ENCODE results near the gene SPEN. TPM values are rescaled to one million over a fixed set of nuclear protein-coding genes. Genes with fewer than 3 reads are reported as not detected.
"Not testable (repeated sequence)": the region's sequence is repeated elsewhere in the genome, so short reads cannot be mapped to it uniquely, and the experiment has no call there.

SPEN gene
- polyA plus RNA-seq (2013, experiment 1 of 2), result 18.7 TPM
- polyA plus RNA-seq (2013, experiment 2 of 2), result 29.0 TPM

GRCh38 chr1:15847100-15847892 lies at the start of gene SPEN:
SPEN (plus strand) TSS chr1:15847707; CDS start chr1:15848068, 361 bp downstream.
- Histone ChIP-seq H3K36me3 (ENCODE audit: insufficient read depth, low read length) (no peaks in the 10 kb centered on the region), H3K9ac (ENCODE audit: low read depth, low read length) (peak within 1 kb of the TSS; percentile 86), H3K4me3 (ENCODE audit: low read length) (peak within 1 kb of the TSS; percentile 83), H3K27ac (ENCODE audit: low read depth, low read length) (peak within 1 kb of the TSS; percentile 92), H3K4me1 (ENCODE audit: insufficient read depth, low read length) (peaks cover 20% of the 10 kb centered on the region), H3K27me3 (ENCODE audit: insufficient read depth, low read length) (no peaks in the 10 kb centered on the region), H3K9me3 (ENCODE audit: insufficient read depth, low read depth, low read length) (no peaks in the 10 kb centered on the region)
- 2% methylated on average over 85 of the region's 86 CpGs for WGBS

DNA sequence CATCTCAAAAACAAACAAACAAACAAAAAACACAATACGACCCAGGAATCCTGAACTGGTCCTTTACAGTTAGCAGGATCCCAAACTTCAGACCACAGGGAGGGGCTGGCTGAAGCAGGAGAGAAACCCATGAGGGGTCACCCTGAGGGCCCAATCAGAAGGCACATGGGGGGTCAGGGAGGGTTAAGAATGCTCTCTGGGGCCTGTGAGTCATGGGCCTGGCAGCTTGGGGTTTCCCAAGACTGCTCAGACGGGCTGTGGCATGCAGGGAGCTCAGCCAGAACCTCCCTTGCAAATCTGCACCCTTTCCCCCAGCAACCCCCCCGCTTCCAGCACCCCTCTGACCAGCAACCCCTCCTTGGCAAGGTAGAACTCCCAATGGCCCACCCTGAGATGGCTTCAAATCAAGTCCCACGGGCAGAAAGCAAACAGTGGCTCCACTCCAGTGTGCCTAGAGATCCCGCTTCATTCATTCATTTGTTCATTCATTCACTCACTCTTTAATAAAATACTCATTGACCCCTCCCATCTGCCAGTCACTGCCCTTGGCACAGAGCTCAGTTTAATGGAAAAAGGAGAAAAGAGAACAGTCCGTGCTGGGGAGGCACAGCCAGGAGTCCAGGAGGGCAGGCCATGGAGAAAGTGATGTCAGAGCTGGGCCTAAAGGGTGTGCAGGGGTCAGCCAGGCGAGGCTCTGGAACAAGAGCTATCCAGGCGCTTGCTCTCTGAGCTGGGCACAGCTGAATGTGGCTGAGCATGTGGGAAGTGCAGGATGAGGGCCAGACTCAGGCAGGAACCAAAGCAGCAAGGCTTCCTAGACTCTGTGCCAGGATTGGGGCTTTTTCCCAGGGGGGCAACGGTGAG lies 48.3 kb upstream of the SPEN start:
- Histone ChIP-seq H3K27ac (ENCODE audit: low read depth, low read length) (peak overlapping the region; percentile 3; the same call in 1 of the 2 replicates), H3K9ac (ENCODE audit: low read depth, low read length) (no peak overlapping the region), H3K4me3 (ENCODE audit: low read length) (no peak overlapping the region), H3K9me3 (ENCODE audit: insufficient read depth, low read depth, low read length) (no peaks in the 10 kb centered on the region), H3K27me3 (ENCODE audit: insufficient read depth, low read length) (no peaks in the 10 kb centered on the region), H3K4me1 (ENCODE audit: insufficient read depth, low read length) (peaks cover 14% of the 10 kb centered on the region; the same call in 1 of the 2 replicates), H3K36me3 (ENCODE audit: insufficient read depth, low read length) (no peaks in the 10 kb centered on the region)
- WGBS, result 76% methylated on average over 9 of the region's 9 CpGs

DNA sequence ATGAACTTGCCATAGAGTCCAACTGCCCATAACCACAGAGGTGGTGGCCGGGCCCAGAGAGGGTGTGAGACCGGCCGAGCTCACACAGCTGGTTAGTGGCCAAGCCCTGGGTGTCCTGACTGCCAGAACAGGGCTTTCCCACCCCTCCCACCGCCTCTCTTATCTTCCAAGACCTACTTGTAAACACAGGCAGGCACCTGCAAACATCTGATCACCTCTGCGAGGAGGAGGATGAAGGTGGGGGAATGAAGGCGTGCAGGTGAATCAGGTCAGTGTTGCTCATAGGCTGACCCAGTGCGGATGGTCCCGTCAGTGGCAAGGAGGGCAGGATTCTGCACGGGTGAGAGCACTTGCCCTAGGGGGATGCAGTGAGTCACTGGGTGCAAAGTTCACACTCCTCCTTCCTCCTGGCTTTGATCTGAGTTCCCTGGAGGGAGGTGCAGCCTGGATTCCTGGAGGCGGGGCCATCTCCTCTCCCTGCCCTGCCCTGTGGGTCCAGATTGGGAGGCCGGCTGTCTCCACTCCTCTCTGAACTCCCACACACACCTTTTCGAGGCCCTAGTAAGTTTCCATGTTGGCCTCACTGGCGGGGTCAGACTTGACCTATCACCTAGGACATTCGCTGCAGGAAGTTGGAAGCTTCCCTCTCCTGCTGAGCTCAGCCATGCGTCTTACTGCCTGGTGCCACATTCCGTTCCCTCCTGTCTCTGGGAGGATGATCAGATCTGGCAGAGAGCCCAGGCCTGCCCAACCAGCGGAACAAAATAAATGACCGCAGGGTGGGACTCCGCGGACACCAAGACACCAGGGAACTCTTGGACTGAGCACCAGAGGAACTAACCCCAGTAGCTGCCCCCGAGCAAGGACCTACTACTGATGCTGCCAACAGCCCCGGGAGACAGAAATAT lies 47.3 kb upstream of the SPEN start:
- WGBS, result 51% methylated on average over 22 of the region's 22 CpGs
- Histone ChIP-seq H3K9ac (ENCODE audit: low read depth, low read length) (no peak overlapping the region), H3K9me3 (ENCODE audit: insufficient read depth, low read depth, low read length) (no peaks in the 10 kb centered on the region), H3K4me1 (ENCODE audit: insufficient read depth, low read length) (peaks cover 14% of the 10 kb centered on the region; the same call in 1 of the 2 replicates), H3K27me3 (ENCODE audit: insufficient read depth, low read length) (no peaks in the 10 kb centered on the region), H3K27ac (ENCODE audit: low read depth, low read length) (peak overlapping the region; percentile 3; the same call in 1 of the 2 replicates), H3K36me3 (ENCODE audit: insufficient read depth, low read length) (no peaks in the 10 kb centered on the region), H3K4me3 (ENCODE audit: low read length) (no peak overlapping the region)

DNA sequence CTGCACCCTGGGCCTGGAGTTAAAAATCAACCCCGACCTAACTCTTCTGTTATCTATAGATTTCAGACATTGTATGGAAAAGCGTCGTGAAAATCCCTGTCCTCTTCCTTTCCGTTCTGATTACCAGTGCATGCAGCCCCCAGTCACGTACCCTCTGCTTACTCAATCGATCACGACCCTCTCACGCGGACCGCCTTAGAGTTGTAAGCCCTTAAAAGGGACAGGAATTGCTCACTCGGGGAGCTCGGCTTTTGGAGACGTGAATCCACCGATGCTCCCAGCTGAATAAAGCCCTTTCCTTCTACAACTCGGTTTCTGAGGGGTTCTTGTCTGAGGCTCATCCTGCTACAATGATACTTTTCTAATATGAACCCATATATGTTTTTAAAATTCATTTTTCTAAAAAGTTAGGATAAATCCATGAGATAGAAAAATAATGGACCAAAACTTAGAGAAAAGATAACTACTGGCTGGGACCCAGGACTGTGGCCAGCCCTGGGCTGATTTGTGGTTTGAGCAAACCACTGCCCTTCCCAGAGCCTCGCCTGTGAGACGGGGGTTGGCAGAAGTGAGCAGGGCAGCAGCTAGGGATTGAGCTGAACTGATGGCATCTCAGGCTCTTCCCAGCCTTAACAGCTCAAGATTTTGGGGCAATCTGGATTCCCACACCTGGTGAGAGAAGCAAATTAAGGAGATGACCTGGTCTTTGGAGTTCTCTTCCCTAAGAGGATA lies 45.1 kb upstream of the SPEN start:
- H3K4me1 ChIP-seq (ENCODE audit: insufficient read depth, low read length), result peaks cover 14% of the 10 kb centered on the region; the same call in 1 of the 2 replicates
- no peaks in the 10 kb centered on the region for H3K36me3 ChIP-seq (ENCODE audit: insufficient read depth, low read length)
- H3K4me3 ChIP-seq (ENCODE audit: low read length), result no peak overlapping the region
- H3K27me3 ChIP-seq (ENCODE audit: insufficient read depth, low read length), result no peaks in the 10 kb centered on the region
- 87% methylated on average over 17 of the region's 17 CpGs for WGBS
- no peak overlapping the region for H3K9ac ChIP-seq (ENCODE audit: low read depth, low read length)
- H3K9me3 ChIP-seq (ENCODE audit: insufficient read depth, low read depth, low read length), result no peaks in the 10 kb centered on the region
- H3K27ac ChIP-seq (ENCODE audit: low read depth, low read length), result no peak overlapping the region; the same call in 1 of the 2 replicates

DNA sequence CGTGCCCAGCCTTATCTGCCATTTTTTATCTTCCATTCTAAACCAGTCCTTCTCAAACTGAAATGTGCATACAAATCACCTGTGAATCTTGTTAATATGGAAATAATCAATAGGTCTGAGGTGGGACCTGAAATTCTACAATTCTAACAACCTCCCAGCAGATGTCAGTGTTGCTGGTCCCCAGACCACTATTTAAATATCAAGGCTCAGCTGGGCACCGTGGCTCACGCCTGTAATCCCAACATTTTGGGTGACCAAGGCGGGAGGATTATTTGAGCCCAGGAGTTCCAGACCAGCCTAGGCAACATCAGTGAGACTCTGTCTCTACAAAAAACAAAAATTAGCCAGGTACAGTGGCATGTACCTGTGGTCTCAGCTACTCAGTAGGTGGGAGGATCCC lies 44.1 kb upstream of the SPEN start:
- Histone ChIP-seq H3K27me3 (ENCODE audit: insufficient read depth, low read length) (no peaks in the 10 kb centered on the region), H3K27ac (ENCODE audit: low read depth, low read length) (no peak overlapping the region), H3K4me3 (ENCODE audit: low read length) (no peak overlapping the region), H3K36me3 (ENCODE audit: insufficient read depth, low read length) (no peaks in the 10 kb centered on the region), H3K4me1 (ENCODE audit: insufficient read depth, low read length) (peaks cover 14% of the 10 kb centered on the region; the same call in 1 of the 2 replicates), H3K9me3 (ENCODE audit: insufficient read depth, low read depth, low read length) (no peaks in the 10 kb centered on the region), H3K9ac (ENCODE audit: low read depth, low read length) (no peak overlapping the region)
- WGBS, result 38% methylated on average over 4 of the region's 4 CpGs

- Histone ChIP-seq H3K4me1 (ENCODE audit: insufficient read depth, low read length) (peaks cover 14% of the 10 kb centered on the region; the same call in 1 of the 2 replicates), H3K27me3 (ENCODE audit: insufficient read depth, low read length) (no peaks in the 10 kb centered on the region), H3K27ac (ENCODE audit: low read depth, low read length) (no peak overlapping the region), H3K9ac (ENCODE audit: low read depth, low read length) (no peak overlapping the region), H3K36me3 (ENCODE audit: insufficient read depth, low read length) (no peaks in the 10 kb centered on the region), H3K4me3 (ENCODE audit: low read length) (no peak overlapping the region), H3K9me3 (ENCODE audit: insufficient read depth, low read depth, low read length) (no peaks in the 10 kb centered on the region)
- 87% methylated on average over 8 of the region's 8 CpGs for WGBS
Measured at GRCh38 chr1:15804060-15804459, 43.4 kb upstream of the SPEN start.

GRCh38 chr1:15807121-15807520 lies 40.4 kb upstream of the SPEN start:
- Histone ChIP-seq H3K4me3 (ENCODE audit: low read length) (no peak overlapping the region), H3K4me1 (ENCODE audit: insufficient read depth, low read length) (no peaks in the 10 kb centered on the region), H3K27me3 (ENCODE audit: insufficient read depth, low read length) (no peaks in the 10 kb centered on the region), H3K9ac (ENCODE audit: low read depth, low read length) (no peak overlapping the region), H3K9me3 (ENCODE audit: insufficient read depth, low read depth, low read length) (no peaks in the 10 kb centered on the region), H3K27ac (ENCODE audit: low read depth, low read length) (no peak overlapping the region), H3K36me3 (ENCODE audit: insufficient read depth, low read length) (no peaks in the 10 kb centered on the region)
- WGBS, result 91% methylated on average over 10 of the region's 10 CpGs

DNA sequence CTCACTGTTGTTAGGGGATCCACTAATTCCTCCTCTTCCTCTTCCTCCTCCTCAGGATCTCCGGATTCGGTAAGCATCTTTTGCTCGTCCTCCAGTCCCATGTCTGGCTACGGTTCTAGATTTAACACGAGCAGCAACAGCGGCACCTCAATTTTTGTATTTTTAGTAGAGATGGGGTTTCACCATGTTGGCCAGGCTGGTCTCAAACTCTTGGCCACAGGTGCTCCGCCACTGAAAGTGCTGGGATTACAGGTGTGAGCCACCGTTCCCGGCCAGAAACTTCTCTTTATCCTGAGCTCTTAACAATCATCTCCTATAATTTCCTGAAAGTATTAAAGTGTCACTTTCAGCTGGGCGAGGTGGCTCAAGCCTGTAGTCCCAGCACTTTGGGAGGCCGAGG lies 40.0 kb upstream of the SPEN start, which contains the start of gene UQCRHL:
Gene UQCRHL (minus strand): TSS at position 101 of the 400 bp plus-strand sequence. CDS start 0 bp downstream, at position 101.
- not testable (repeated sequence) for H3K36me3 ChIP-seq (ENCODE audit: insufficient read depth, low read length); H3K9ac ChIP-seq (ENCODE audit: low read depth, low read length); H3K4me3 ChIP-seq (ENCODE audit: low read length); H3K9me3 ChIP-seq (ENCODE audit: insufficient read depth, low read depth, low read length); H3K4me1 ChIP-seq (ENCODE audit: insufficient read depth, low read length); H3K27ac ChIP-seq (ENCODE audit: low read depth, low read length); H3K27me3 ChIP-seq (ENCODE audit: insufficient read depth, low read length)
- 96% methylated on average over 11 of the region's 11 CpGs for WGBS

GRCh38 chr1:15808955-15809354 lies 38.6 kb upstream of the SPEN start:
- 90% methylated on average over 1 of the region's 1 CpG for WGBS
- no peaks in the 10 kb centered on the region for H3K36me3 ChIP-seq (ENCODE audit: insufficient read depth, low read length)

GRCh38 chr1:15810073-15810472 lies 37.4 kb upstream of the SPEN start:
- H3K36me3 ChIP-seq (ENCODE audit: insufficient read depth, low read length), result no peaks in the 10 kb centered on the region
- no peaks in the 10 kb centered on the region for H3K27me3 ChIP-seq (ENCODE audit: insufficient read depth, low read length)
- no peaks in the 10 kb centered on the region for H3K4me1 ChIP-seq (ENCODE audit: insufficient read depth, low read length)
- H3K9ac ChIP-seq (ENCODE audit: low read depth, low read length), result no peak overlapping the region
- H3K27ac ChIP-seq (ENCODE audit: low read depth, low read length), result no peak overlapping the region
- no peak overlapping the region for H3K4me3 ChIP-seq (ENCODE audit: low read length)
- no peaks in the 10 kb centered on the region for H3K9me3 ChIP-seq (ENCODE audit: insufficient read depth, low read depth, low read length)
- 90% methylated on average over 1 of the region's 1 CpG for WGBS

More at GRCh38 chr1:15808955-15809354, 38.6 kb upstream of the SPEN start:
- no peaks in the 10 kb centered on the region for H3K27me3 ChIP-seq (ENCODE audit: insufficient read depth, low read length)
- no peak overlapping the region for H3K4me3 ChIP-seq (ENCODE audit: low read length)
- H3K27ac ChIP-seq (ENCODE audit: low read depth, low read length), result no peak overlapping the region
- no peak overlapping the region for H3K9ac ChIP-seq (ENCODE audit: low read depth, low read length)
- H3K9me3 ChIP-seq (ENCODE audit: insufficient read depth, low read depth, low read length), result no peaks in the 10 kb centered on the region
- no peaks in the 10 kb centered on the region for H3K4me1 ChIP-seq (ENCODE audit: insufficient read depth, low read length)

Data from HUES64 (cell line).